Activated naive CD8-positive, alpha-beta T cell treated with anti-CD3 and anti-CD28 coated beads, Interleukin-2, amount 50 U/mL, for 24 hours (primary cell): ENCODE data around the gene IL10RA.
"Not testable (repeated sequence)": the region's sequence is repeated elsewhere in the genome, so short reads cannot be mapped to it uniquely, and the experiment has no call there.

Experiments used
- ATAC-seq: fragments of 150-1000 bp; cut with Tn5 transposase; one replicate; pipeline ENCODE4 v1.10.0; 2021
- DNase-seq: peaks from one replicate; pipeline ENCODE4 v3.0.0; 2021
- H3K27ac Mint-ChIP-seq: one replicate; pipeline ENCODE4 v1.8.0; 2021; ENCODE audit warnings: mild to moderate bottlenecking, mixed read lengths
- H3K27me3 Mint-ChIP-seq: one replicate; pipeline ENCODE4 v1.8.0; 2021; ENCODE audit warnings: mixed read lengths
- H3K36me3 Mint-ChIP-seq: one replicate; pipeline ENCODE4 v1.8.0; 2021; ENCODE audit warnings: low read depth, mixed read lengths
- H3K4me1 Mint-ChIP-seq: one replicate; pipeline ENCODE4 v1.8.0; 2021; ENCODE audit warnings: mixed read lengths
- H3K4me3 Mint-ChIP-seq: one replicate; pipeline ENCODE4 v1.8.0; 2021; ENCODE audit warnings: mild to moderate bottlenecking, moderate library complexity, mixed read lengths
- H3K9me3 Mint-ChIP-seq: one replicate; pipeline ENCODE4 v1.8.0; 2021; ENCODE audit warnings: mixed read lengths

The IL10RA gene

GRCh38 chr11:118004543-118005223, 18.5 kb downstream of the IL10RA start:
- Mint-ChIP-seq H3K9me3 (peaks cover 9% of the 10 kb centered on the region), H3K4me1 (peaks cover 98% of the 10 kb centered on the region), H3K27me3 (no peaks in the 10 kb centered on the region), H3K4me3 (no peak overlapping the region), H3K27ac (peak overlapping the region; percentile 97), H3K36me3 (peaks cover 23% of the 10 kb centered on the region)
- no peak for DNase-seq
- no peak for ATAC-seq

- Mint-ChIP-seq H3K9me3 (peaks cover 9% of the 10 kb centered on the region), H3K4me3 (no peak overlapping the region), H3K27ac (peak overlapping the region; percentile 60), H3K36me3 (peaks cover 15% of the 10 kb centered on the region), H3K27me3 (no peaks in the 10 kb centered on the region), H3K4me1 (peaks cover 95% of the 10 kb centered on the region)
- ATAC-seq: no peak
- no peak for DNase-seq
Observed at GRCh38 chr11:118005224-118006152, 19.3 kb downstream of the IL10RA start.

DNA sequence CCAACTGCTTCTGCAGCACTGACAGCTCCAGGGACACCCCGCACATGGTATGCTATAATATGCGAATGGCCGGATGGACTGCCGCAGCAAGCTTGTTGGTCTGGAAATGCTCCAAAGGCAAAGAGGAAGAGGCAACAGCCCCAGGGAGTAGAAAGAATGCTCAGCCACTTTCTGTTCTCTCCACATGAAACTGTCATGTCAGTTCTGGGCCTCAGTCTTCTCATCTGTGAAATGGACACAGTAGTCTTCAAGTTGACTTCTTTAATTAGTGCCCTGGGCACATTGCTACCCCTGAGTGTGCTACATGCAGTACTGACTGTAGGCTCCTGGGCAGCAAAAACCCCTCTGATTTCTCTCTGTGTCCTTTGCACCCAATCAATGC, 19.9 kb downstream of the IL10RA start:
- Mint-ChIP-seq H3K4me1 (peaks cover 95% of the 10 kb centered on the region), H3K27ac (no peak overlapping the region), H3K9me3 (peaks cover 9% of the 10 kb centered on the region), H3K36me3 (peaks cover 14% of the 10 kb centered on the region), H3K27me3 (no peaks in the 10 kb centered on the region), H3K4me3 (no peak overlapping the region)
- DNase-seq (no peak), ATAC-seq (no peak)

- H3K9me3 Mint-ChIP-seq: peaks cover 9% of the 10 kb centered on the region
- ATAC-seq (no peak), DNase-seq (no peak)
- H3K4me3 Mint-ChIP-seq: no peak overlapping the region
- H3K36me3 Mint-ChIP-seq: peaks cover 9% of the 10 kb centered on the region
- H3K27me3 Mint-ChIP-seq: no peaks in the 10 kb centered on the region
- peak overlapping the region; percentile 60 for H3K27ac Mint-ChIP-seq
- H3K4me1 Mint-ChIP-seq: peaks cover 95% of the 10 kb centered on the region
Observed at GRCh38 chr11:118007040-118007439, 20.8 kb downstream of the IL10RA start.

- not testable (repeated sequence) for H3K4me3 Mint-ChIP-seq, ATAC-seq, H3K9me3 Mint-ChIP-seq, H3K27me3 Mint-ChIP-seq, H3K36me3 Mint-ChIP-seq, DNase-seq
- Mint-ChIP-seq H3K27ac (peak overlapping the region; percentile 64), H3K4me1 (peaks cover 95% of the 10 kb centered on the region)
Observed at GRCh38 chr11:118007563-118008270, 21.5 kb downstream of the IL10RA start.

DNA sequence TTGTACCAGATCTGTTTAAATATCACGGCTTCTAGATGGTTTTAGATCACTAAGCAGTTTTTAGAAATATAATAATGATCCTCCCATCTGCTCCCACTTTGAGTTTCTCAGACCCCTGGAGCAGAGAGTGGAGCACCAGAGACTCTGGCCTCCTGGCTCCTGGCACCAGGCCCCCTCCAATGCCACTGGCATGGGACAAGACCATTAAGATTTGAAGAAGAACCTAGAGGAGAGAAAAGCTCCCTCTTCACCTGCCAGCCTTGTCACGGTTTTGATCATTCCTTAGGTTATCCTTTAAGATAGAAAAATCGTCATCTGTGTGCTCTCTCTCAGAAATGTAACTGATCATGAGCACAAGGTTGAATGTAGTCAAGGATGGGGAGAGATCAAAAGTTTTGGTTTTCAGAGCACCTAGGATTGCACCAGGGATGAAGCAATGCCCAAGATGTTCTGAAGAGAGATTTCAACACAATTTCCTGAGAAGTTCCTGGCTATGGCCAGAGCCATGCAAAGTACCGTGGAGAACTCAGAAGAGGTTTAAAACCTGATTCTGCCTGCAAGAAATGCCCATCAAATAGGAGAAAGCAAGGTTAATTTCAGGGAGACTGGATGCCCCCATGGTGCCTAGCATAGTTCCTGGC, 22.2 kb downstream of the IL10RA start:
- Mint-ChIP-seq H3K4me1 (peaks cover 95% of the 10 kb centered on the region), H3K9me3 (peaks cover 9% of the 10 kb centered on the region), H3K27me3 (no peaks in the 10 kb centered on the region), H3K36me3 (peaks cover 7% of the 10 kb centered on the region), H3K27ac (peak overlapping the region; percentile 64), H3K4me3 (peak overlapping the region; percentile 44)
- ATAC-seq: no peak
- DNase-seq: no peak

DNA sequence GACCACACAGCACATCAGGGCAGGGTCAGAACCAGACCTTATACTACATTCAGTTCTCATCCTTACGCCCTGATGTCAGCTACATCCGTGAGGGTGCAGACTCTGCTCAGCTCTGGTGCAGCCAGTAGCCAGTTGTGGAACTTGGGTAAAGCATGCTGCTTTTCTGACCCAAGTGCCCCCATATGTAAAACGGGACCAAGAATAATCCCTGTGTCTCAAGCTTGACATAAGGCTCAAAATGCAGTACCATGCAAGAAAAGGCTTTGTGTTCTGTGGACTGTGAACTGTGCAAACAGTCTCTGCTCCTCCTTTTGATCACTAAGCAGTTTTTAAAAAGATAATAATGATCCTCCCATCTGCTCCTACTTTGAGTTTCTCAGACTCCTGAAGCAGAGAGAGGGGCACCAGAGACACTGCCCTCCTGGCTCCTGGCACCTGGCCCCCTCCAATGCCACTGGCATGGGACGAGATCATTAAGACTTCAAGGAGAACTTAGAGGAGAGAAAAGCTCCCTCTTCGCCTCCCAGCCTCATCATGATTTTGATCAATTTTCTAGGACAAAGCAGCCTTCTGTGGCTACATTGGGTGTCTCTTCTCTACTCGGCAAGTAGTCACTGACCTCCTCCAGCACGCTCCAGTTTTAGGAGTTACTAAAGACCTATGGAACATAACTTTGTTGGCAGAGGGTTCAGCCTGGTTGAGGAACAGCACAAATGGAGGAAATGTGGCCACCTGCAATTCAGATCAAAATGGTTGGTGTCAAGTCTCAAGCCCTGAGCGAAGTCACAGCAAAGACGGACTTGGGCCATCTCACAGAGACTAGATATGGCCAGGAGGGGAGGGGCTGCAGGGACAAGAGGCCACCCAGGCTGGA, 23.9 kb downstream of the IL10RA start:
- Mint-ChIP-seq H3K4me3 (no peak overlapping the region), H3K9me3 (peaks cover 8% of the 10 kb centered on the region), H3K27ac (peak overlapping the region; percentile 59), H3K36me3 (no peaks in the 10 kb centered on the region), H3K27me3 (no peaks in the 10 kb centered on the region), H3K4me1 (peaks cover 95% of the 10 kb centered on the region)
- ATAC-seq: no peak
- no peak for DNase-seq

DNA sequence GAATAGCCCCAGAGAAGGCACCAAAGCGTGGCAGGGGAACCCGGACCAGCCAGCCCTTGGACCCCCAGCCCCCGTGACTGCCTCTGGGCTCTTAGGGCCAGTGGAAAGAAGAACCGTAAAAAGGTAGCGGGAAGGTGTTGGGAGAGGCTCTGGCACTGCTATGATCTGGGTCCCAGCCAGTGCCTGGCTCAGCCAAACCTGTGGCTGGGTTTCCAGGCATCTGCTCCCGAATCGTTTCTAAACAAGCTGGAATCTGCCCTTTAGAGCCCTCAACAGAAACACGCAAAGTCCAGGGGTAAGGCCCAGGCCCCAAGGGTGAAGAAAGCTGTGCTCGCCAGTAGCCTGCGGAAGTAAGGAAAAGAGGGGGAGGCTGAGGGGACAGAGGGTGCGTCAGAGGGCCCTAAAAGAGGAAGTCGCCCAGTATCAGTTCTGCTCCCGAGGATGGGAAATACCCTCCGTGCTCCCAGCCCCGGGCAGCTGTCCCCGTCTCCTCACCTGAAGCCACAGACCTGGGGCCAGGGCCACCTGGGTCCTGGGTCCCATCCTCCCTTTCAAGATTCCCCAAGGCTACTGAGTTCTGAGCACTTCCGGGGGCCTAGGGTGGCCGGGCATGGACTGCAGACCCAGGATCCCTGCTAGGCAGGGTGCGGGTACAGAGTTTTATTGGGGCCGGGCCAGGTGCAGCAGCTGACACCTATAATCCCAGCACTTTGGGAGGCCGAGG, 24.7 kb downstream of the IL10RA start:
- Mint-ChIP-seq H3K27ac (peak overlapping the region; percentile 69), H3K27me3 (no peaks in the 10 kb centered on the region), H3K4me3 (no peak overlapping the region), H3K36me3 (peaks cover 2% of the 10 kb centered on the region), H3K9me3 (peaks cover 9% of the 10 kb centered on the region), H3K4me1 (peaks cover 95% of the 10 kb centered on the region)
- ATAC-seq (peak; percentile 20), DNase-seq (no peak)

GRCh38 chr11:118012083-118012669, 26.0 kb downstream of the IL10RA start:
- Mint-ChIP-seq H3K36me3 (peaks cover 11% of the 10 kb centered on the region), H3K27me3 (no peaks in the 10 kb centered on the region), H3K4me1 (peaks cover 94% of the 10 kb centered on the region), H3K27ac (peak overlapping the region; percentile 41), H3K9me3 (peaks cover 14% of the 10 kb centered on the region), H3K4me3 (no peak overlapping the region)
- DNase-seq (no peak), ATAC-seq (peak; percentile 55)

GRCh38 chr11:118014022-118014421, 27.8 kb downstream of the IL10RA start:
- H3K27ac Mint-ChIP-seq: no peak overlapping the region

GRCh38 chr11:118015385-118015841, 29.2 kb downstream of the IL10RA start:
- no peaks in the 10 kb centered on the region for H3K27me3 Mint-ChIP-seq
- H3K4me3 Mint-ChIP-seq: peak overlapping the region; percentile 33
- H3K36me3 Mint-ChIP-seq: peaks cover 24% of the 10 kb centered on the region
- H3K4me1 Mint-ChIP-seq: peaks cover 66% of the 10 kb centered on the region
- H3K9me3 Mint-ChIP-seq: peaks cover 34% of the 10 kb centered on the region
- ATAC-seq (peak; percentile 68), DNase-seq (peak; percentile 51)
- peak overlapping the region; percentile 50 for H3K27ac Mint-ChIP-seq

More at GRCh38 chr11:118014022-118014421, 27.8 kb downstream of the IL10RA start:
- Mint-ChIP-seq H3K4me3 (no peak overlapping the region), H3K4me1 (peaks cover 75% of the 10 kb centered on the region), H3K27me3 (no peaks in the 10 kb centered on the region), H3K36me3 (peaks cover 22% of the 10 kb centered on the region), H3K9me3 (peaks cover 26% of the 10 kb centered on the region)
- ATAC-seq (no peak), DNase-seq (no peak)

DNA sequence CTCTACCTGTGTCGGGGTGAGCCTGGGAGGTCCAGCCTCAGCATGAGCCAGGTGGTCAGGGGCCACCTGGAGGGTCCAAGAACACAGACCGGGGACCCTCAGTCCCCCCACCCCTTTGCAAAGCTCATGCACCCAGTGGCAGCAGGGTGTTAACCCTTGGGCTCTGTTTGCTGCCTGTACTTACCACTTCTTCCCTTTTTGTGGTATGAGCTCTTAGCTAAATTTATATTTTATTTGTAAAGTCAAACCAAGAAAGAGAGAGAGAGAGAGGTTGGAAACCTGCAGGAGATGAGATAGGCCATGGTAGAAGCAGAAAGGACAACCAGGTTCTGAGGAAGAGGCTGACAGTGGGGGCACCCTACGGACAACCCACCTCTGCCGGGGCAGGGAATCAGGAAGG, 29.9 kb downstream of the IL10RA start:
- H3K9me3 Mint-ChIP-seq: peaks cover 37% of the 10 kb centered on the region
- H3K27me3 Mint-ChIP-seq: no peaks in the 10 kb centered on the region
- DNase-seq (no peak), ATAC-seq (no peak)
- H3K36me3 Mint-ChIP-seq: peaks cover 27% of the 10 kb centered on the region
- peak overlapping the region; percentile 50 for H3K27ac Mint-ChIP-seq
- peaks cover 59% of the 10 kb centered on the region for H3K4me1 Mint-ChIP-seq
- H3K4me3 Mint-ChIP-seq: peak overlapping the region; percentile 33
